Astrocyte of the cerebellum (primary cell): ENCODE measurements around the gene NR2C1.
"Not testable (repeated sequence)": the region's sequence is repeated elsewhere in the genome, so short reads cannot be mapped to it uniquely, and the experiment has no call there.

Experiments used
- DNase-seq: peaks from one replicate; pipeline ENCODE4 v3.0.0-alpha.2; 2011; ENCODE audit warnings: low read depth
- H3K4me3 ChIP-seq: 2 replicates; pipeline ENCODE4 v1.5.1; 2011; ENCODE audit warnings: mild to moderate bottlenecking, low read depth, low read length, moderate library complexity
- in situ Hi-C: cut with HindIII; loops from 2 replicates; pipeline ENCODE4 v1.10.0; 2017; ENCODE audit warnings: low sequenced_read_pairs
- TF ChIP-seq, protein P1 (sequence below): IDR thresholded peaks from 2 replicates; pipeline ENCODE4 v1.5.1; 2012; ENCODE audit warnings: low read length, low read depth, moderate library complexity, mild to moderate bottlenecking; ENCODE audit errors: missing control alignments

Gene NR2C1

DNA sequence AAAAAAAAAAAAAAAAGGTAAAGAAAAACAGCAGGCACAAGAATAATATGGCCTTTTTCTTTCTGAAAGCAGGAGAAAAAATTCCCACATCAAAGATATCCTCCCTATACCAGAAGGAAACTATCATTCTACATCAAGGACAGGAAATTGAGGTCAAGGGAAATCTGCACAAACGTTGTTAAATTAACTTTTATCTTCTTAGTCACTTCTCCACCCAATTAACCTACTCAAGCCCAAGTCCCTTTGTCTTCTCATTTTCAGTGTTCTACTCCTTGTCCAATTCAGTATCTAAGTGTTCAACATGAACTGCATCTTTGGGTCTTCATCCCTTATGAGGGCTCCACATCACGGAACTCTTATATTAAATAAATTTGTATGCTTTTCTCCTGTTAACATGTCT is 85.6 kb downstream of the NR2C1 start:
- in situ Hi-C loops = no loop called here
- TF ChIP-seq, protein P1, sequence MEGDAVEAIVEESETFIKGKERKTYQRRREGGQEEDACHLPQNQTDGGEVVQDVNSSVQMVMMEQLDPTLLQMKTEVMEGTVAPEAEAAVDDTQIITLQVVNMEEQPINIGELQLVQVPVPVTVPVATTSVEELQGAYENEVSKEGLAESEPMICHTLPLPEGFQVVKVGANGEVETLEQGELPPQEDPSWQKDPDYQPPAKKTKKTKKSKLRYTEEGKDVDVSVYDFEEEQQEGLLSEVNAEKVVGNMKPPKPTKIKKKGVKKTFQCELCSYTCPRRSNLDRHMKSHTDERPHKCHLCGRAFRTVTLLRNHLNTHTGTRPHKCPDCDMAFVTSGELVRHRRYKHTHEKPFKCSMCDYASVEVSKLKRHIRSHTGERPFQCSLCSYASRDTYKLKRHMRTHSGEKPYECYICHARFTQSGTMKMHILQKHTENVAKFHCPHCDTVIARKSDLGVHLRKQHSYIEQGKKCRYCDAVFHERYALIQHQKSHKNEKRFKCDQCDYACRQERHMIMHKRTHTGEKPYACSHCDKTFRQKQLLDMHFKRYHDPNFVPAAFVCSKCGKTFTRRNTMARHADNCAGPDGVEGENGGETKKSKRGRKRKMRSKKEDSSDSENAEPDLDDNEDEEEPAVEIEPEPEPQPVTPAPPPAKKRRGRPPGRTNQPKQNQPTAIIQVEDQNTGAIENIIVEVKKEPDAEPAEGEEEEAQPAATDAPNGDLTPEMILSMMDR = no peak
- DNase-seq = no peak
- no peak overlapping the region for H3K4me3 ChIP-seq

DNA sequence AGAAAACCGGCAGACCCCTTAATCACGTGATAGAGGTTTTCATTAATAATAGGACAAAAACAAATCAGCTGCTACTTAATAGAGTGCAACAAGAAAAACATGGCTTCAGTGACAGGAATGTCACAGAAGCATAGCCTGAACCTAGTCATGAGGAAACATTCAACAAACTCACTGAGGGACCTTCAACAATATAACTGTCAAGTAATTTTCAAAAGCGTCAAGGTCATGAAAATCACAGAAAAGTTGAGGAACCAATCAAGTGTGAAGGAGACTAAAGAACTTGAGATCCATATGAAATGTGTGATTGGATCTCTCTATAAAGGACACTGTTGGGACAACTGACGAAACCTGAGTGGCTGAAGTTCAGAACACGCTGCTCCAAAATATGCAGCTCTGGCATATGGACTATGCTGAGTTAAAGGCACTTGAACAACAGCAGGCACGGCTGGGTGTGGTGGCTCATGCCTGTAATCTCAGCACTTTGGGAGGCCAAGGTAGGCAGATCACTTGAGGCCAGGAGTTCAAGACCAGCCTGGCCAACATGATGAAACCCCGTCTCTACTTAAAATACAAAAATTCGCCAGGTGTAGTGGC is 86.2 kb downstream of the NR2C1 start:
- DNase-seq = no peak
- TF ChIP-seq, protein P1 = no peak
- H3K4me3 ChIP-seq = no peak overlapping the region
- in situ Hi-C loops = no loop called here

DNA sequence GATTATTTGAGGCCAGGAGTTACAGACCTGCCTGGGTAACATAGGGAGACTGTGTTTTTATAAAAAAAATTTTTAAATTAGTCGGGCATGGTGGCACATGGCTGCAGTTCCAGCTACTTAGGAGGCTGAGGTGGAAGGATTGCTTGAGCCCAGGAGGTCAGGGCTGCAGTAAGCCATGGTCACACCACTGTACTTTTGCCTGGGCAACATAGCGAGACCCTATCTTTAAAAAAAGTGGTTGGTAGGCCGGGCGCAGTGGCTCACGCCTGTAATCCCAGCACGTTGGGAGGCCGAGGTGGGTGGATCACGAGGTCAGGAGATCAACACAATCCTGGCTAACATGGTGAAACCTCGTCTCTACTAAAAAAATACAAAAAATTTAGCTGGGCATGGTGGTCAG is 88.3 kb downstream of the NR2C1 start:
- in situ Hi-C loops, DNase-seq: not testable (repeated sequence)

DNA sequence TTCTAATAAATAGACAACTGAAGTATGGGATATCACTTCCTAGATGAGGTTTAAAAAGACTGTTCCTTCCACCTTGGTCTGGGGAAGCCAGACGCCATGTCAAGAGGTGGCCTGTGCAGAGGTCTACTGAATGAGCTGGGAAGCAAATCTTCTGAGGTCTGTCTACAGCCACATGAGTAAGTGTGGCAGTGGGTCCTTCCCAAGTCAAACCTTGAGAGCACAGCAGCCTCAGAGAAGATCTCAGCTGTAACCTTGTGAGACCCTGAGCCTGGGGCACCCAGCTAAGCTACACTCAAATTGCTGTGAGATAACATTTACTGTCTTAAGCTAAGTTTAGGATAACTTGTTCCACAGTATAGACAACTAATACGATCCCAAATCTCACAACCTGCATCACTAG is 90.1 kb downstream of the NR2C1 start:
- no peak overlapping the region for H3K4me3 ChIP-seq
- DNase-seq = no peak
- in situ Hi-C loops = no loop called here
- TF ChIP-seq, protein P1 = no peak

More for the DNA sequence above, 88.3 kb downstream of the NR2C1 start:
- not testable (repeated sequence) for H3K4me3 ChIP-seq

DNA sequence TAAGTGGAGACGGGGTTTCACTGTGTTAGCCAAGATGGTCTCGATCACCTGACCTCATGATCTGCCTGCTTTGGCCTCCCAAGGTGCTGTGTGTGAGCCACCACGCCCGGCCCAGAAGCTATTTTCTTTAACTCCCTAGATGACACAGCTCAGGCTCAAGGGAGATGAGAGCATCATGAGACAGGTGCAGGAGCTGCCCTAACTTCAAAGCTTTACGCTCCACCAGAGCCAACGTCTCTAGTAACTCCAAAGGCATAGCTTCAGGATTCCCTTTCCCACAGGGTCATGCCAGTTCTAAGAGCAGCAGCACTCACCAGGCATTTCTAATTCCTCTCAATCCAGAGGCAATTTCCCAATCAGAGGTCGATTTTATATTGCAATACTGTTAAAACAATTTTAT is 91.0 kb downstream of the NR2C1 start:
- in situ Hi-C loops = no loop called here
- DNase-seq = no peak

DNA sequence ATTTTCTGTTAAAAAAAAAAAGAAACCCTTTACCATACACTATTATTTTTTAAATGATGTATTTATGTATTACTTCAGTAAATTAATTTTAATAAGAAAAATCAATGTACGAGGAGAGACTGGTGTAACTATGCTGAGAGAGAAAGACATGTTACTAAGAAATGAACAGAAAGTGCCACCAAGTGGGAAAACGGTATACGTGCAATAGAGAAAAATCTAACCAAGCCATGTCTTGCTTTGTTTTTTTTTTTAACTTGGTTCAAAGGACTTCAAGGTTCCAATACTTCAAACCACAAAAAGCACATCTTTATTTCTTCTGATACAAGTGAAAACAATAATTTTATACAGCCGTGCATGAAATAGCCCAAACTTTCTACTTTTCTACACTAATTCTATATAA is 92.8 kb downstream of the NR2C1 start:
- no peak for DNase-seq
- in situ Hi-C loops = no loop called here
- TF ChIP-seq, protein P1 = peak; percentile 24
- H3K4me3 ChIP-seq = no peak overlapping the region

More for the DNA sequence above, 91.0 kb downstream of the NR2C1 start:
- no peak overlapping the region for H3K4me3 ChIP-seq
- TF ChIP-seq, protein P1 = no peak

DNA sequence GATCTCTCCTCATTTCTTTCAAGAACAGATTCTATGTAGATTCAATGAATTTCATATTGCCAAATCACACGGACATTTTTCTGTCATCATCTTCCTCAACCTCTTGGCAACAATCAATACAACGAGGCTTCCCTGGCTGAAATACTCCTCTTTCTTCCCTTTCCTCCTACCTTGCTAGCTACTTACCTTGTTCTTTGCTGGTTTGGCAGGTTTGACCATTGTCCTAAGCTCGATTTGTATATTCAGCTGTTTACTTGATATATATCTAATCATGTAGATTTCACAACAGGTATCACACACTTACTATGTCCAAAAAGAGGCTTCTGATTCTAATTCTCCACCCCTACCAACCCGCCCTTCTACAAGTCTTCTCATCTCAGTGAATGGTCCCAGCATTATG is 93.5 kb downstream of the NR2C1 start:
- TF ChIP-seq, protein P1 = no peak
- in situ Hi-C loops = no loop called here
- H3K4me3 ChIP-seq = no peak overlapping the region
- DNase-seq = no peak
